Body of pancreas (tissue), 4 donors: ENCODE results near the gene LRRC8B.

ENCODE experiments used
- POLR2A ChIP-seq, 3 donors: fragments of 450-650 bp; IDR thresholded peaks; one replicate each; pipeline ENCODE4 v1.6.1; 2016; ENCODE audit warnings: antibody characterized with exemption in 3 of 3, mild to moderate bottlenecking in 2 of 3
- TF ChIP-seq, protein P1 (sequence below), 7 experiments: fragments of 450-650 bp in 4 of 7; fragments of 200-600 bp in 3 of 7; sonication (generic) in 3 of 7; IDR thresholded peaks; one replicate each; pipeline ENCODE4 v1.5.1; 2016 to 2019; ENCODE audit warnings: antibody characterized with exemption in 7 of 7

DNA sequence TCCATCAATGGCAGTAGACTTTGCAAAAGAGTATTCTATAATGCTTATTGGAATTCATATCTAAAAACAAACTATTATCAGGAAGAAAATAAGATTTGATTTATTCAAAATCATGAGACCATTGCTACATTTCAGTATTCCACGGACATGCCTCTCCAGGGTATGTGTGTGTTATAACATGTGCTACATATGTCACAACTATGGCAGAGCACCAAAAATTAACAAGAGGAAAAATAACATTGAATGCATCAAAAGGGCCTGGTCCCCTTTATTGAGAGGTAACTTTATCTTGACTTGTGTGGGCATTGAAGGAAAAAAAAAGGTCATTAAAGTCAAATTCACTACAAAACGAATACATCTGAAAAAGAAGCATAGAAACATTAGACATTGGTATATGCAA, 22.6 kb upstream of the LRRC8B start:
- TF ChIP-seq, protein P1, sequence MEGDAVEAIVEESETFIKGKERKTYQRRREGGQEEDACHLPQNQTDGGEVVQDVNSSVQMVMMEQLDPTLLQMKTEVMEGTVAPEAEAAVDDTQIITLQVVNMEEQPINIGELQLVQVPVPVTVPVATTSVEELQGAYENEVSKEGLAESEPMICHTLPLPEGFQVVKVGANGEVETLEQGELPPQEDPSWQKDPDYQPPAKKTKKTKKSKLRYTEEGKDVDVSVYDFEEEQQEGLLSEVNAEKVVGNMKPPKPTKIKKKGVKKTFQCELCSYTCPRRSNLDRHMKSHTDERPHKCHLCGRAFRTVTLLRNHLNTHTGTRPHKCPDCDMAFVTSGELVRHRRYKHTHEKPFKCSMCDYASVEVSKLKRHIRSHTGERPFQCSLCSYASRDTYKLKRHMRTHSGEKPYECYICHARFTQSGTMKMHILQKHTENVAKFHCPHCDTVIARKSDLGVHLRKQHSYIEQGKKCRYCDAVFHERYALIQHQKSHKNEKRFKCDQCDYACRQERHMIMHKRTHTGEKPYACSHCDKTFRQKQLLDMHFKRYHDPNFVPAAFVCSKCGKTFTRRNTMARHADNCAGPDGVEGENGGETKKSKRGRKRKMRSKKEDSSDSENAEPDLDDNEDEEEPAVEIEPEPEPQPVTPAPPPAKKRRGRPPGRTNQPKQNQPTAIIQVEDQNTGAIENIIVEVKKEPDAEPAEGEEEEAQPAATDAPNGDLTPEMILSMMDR (IDR thresholded peaks at IDR 0.05): no peak
- no peak for TF ChIP-seq POLR2A (IDR thresholded peaks at IDR 0.05)
